GM12878 (cell line): ENCODE data around the gene SERBP1. TPM values are rescaled to one million over a fixed set of nuclear protein-coding genes. Genes with fewer than 3 reads are reported as not detected.

Experiments used
- ATAC-seq: fragments of 200-7000 bp; cut with Tn5 transposase; 3 replicates; pipeline ENCODE4 v1.9.1; 2020; ENCODE audit warnings: mild to moderate bottlenecking, moderate library complexity
- BruUV-seq: library from RNA; stranded (reverse); fragments of 400-500 nt; replicated peaks from 2 replicates; lab custom pipeline; 2021; lab: Mats Ljungman, UMichigan
- CTCF ChIA-PET: fragments of 300-600 bp; sonication (Branson Sonifier 250); formaldehyde crosslinking; extraction: SDS; loops from one replicate; lab custom pipeline; 2021; ENCODE audit warnings: inconsistent platforms; lab: Yijun Ruan, JAX
- POLR2A ChIA-PET: fragments of 350-600 bp; formaldehyde crosslinking; extraction: SDS; loops from one replicate; lab custom pipeline; 2021; ENCODE audit warnings: inconsistent platforms; lab: Charles Lee
- RAD21 ChIA-PET: fragments of 300-600 bp; sonication (Branson Sonifier 250); formaldehyde crosslinking; loops from one replicate; lab custom pipeline; 2023; ENCODE audit warnings: antibody characterized with exemption; ENCODE audit not compliant: unreplicated experiment; lab: Charles Lee
- SMC1A ChIA-PET: fragments of 300-600 bp; sonication (Branson Sonifier 250); formaldehyde crosslinking; loops from one replicate; lab custom pipeline; 2023; ENCODE audit not compliant: unreplicated experiment, uncharacterized antibody; lab: Charles Lee
- DNase-seq: peaks from one replicate; pipeline ENCODE4 v3.0.0-alpha.2; 2011; ENCODE audit warnings: low read depth, low spot score
- FAIRE-seq: peaks from 3 replicates; lab custom pipeline; 2011; peaks lifted over from hg19 to GRCh38; lab: Jason Lieb, UNC
- H2AFZ ChIP-seq: 2 replicates; pipeline ENCODE4 v1.6.0; 2011; ENCODE audit warnings: low read depth, low read length, control low read depth; ENCODE audit not compliant: control insufficient read depth
- H3K27ac ChIP-seq: 2 replicates; pipeline ENCODE4 v1.5.1; 2011; ENCODE audit warnings: control low read depth; ENCODE audit not compliant: control insufficient read depth, insufficient read depth
- H3K27me3 ChIP-seq, 2 experiments: replicated peaks in 1 of 2; 2 replicates each; pipeline versions ENCODE4 v1.6.0 to v1.6.1; 2011; ENCODE audit warnings: low read length in 1 of 2; ENCODE audit not compliant: control insufficient read depth in 2 of 2, insufficient read depth in 2 of 2
- H3K36me3 ChIP-seq, 2 experiments: 2 replicates each; pipeline ENCODE4 v1.5.1; 2011; ENCODE audit warnings: low read length in 1 of 2; ENCODE audit not compliant: control insufficient read depth in 2 of 2, insufficient read depth in 2 of 2
- H3K4me1 ChIP-seq: 2 replicates; pipeline ENCODE4 v1.6.1; 2011; ENCODE audit warnings: mild to moderate bottlenecking, low read length, moderate library complexity, mixed read lengths; ENCODE audit not compliant: control insufficient read depth, insufficient read depth
- H3K4me2 ChIP-seq: 2 replicates; pipeline ENCODE4 v1.6.0; 2011; ENCODE audit warnings: control low read depth; ENCODE audit not compliant: control insufficient read depth, insufficient read depth
- H3K4me3 ChIP-seq: fragments of 200-600 bp; sonication (generic); 2 replicates; pipeline ENCODE4 v1.5.1; 2016
- H3K79me2 ChIP-seq: 2 replicates; pipeline ENCODE4 v1.6.0; 2011; ENCODE audit warnings: low read length; ENCODE audit not compliant: control insufficient read depth, insufficient read depth
- H3K9ac ChIP-seq: 2 replicates; pipeline ENCODE4 v1.8.0; 2011; ENCODE audit warnings: low read length, control low read depth, mixed read lengths; ENCODE audit not compliant: control insufficient read depth, insufficient read depth
- H3K9me3 ChIP-seq: replicated peaks from 3 replicates; pipeline ENCODE4 v1.5.1; 2011; ENCODE audit warnings: mild to moderate bottlenecking, low read length; ENCODE audit not compliant: control insufficient read depth, insufficient read depth
- H4K20me1 ChIP-seq: 2 replicates; pipeline ENCODE4 v1.6.0; 2011; ENCODE audit not compliant: control insufficient read depth, insufficient read depth
- BCL11A ChIP-seq: IDR thresholded peaks from 2 replicates; pipeline ENCODE4 v1.6.1; 2011; ENCODE audit warnings: low read depth, low read length
- BHLHE40 ChIP-seq, 2 experiments: fragments of 450-650 bp in 1 of 2; IDR thresholded peaks; 2 replicates each; pipeline ENCODE4 v1.6.1; 2011 to 2017; ENCODE audit warnings: low read depth in 2 of 2, borderline replicate concordance in 1 of 2, improper control_type of control experiment in 1 of 2, low read length in 1 of 2, mild to moderate bottlenecking in 1 of 2
- CBFB ChIP-seq: IDR thresholded peaks from 2 replicates; pipeline ENCODE4 v1.6.1; 2016; ENCODE audit warnings: antibody characterized with exemption, low read depth
- EGR1 ChIP-seq, 2 experiments: IDR thresholded peaks; 1 replicate in 1 of 2; 2 replicates in 1 of 2; pipeline ENCODE4 v1.6.1; 2011 to 2012; ENCODE audit warnings: low read depth in 2 of 2, low read length in 2 of 2, borderline replicate concordance in 1 of 2, mild to moderate bottlenecking in 1 of 2, moderate library complexity in 1 of 2
- ESRRA ChIP-seq: IDR thresholded peaks from 2 replicates; pipeline ENCODE4 v1.6.1; 2012; ENCODE audit warnings: mild to moderate bottlenecking, low read length, improper control_type of control experiment
- HDAC2 ChIP-seq: fragments of 200-600 bp; sonication (generic); IDR thresholded peaks from 2 replicates; pipeline ENCODE4 v1.6.1; 2017
- NFXL1 ChIP-seq: fragments of 450-650 bp; IDR thresholded peaks from 2 replicates; pipeline ENCODE4 v1.6.1; 2017; ENCODE audit warnings: antibody characterized with exemption, mild to moderate bottlenecking, borderline replicate concordance
- PAX8 ChIP-seq: fragments of 450-650 bp; IDR thresholded peaks from 2 replicates; pipeline ENCODE4 v1.6.1; 2017; ENCODE audit warnings: mild to moderate bottlenecking, moderate library complexity
- PML ChIP-seq: IDR thresholded peaks from 2 replicates; pipeline ENCODE4 v1.6.1; 2012; ENCODE audit warnings: low read length, inconsistent platforms
- POLR2A ChIP-seq: IDR thresholded peaks from 2 replicates; pipeline ENCODE4 v1.6.1; 2011; ENCODE audit warnings: low read depth, mild to moderate bottlenecking, low read length
- RBBP5 ChIP-seq: fragments of 200-600 bp; sonication (generic); conservative IDR thresholded peaks from 2 replicates; pipeline ENCODE4 v1.6.1; 2016
- SMAD1 ChIP-seq: fragments of 450-650 bp; IDR thresholded peaks from 2 replicates; pipeline ENCODE4 v1.6.1; 2018; ENCODE audit warnings: mild to moderate bottlenecking, low read depth; ENCODE audit not compliant: partially characterized antibody
- SMARCA5 ChIP-seq: fragments of 450-650 bp; IDR thresholded peaks from 2 replicates; pipeline ENCODE4 v1.6.1; 2017; ENCODE audit warnings: mild to moderate bottlenecking
- SREBF1 ChIP-seq: IDR thresholded peaks from 2 replicates; pipeline ENCODE4 v1.6.1; 2012; ENCODE audit warnings: mild to moderate bottlenecking, low read length
- STAT1 ChIP-seq: fragments of 450-650 bp; conservative IDR thresholded peaks from 2 replicates; pipeline ENCODE4 v1.6.1; 2014; ENCODE audit warnings: antibody characterized with exemption, mild to moderate bottlenecking
- YY1 ChIP-seq: IDR thresholded peaks from 2 replicates; pipeline ENCODE4 v1.6.1; 2011; ENCODE audit warnings: low read depth, mild to moderate bottlenecking, low read length
- WGBS: methylation state at CpG from one replicate; pipeline ENCODE4 v1.1.6; 2016; ENCODE audit warnings: low lambda C conversion rate; ENCODE audit not compliant: insufficient replicate concordance, insufficient coverage; ENCODE audit errors: missing lambda C conversion rate; 5-methylcytosine and 5-hydroxymethylcytosine counted together
- in situ Hi-C: fragments of 300-500 bp; cut with MboI; formaldehyde crosslinking; loops from 9 replicates; pipeline ENCODE4 v1.14.3; 2018; ENCODE audit warnings: mixed read lengths
- intact Hi-C: fragments of 100-400 bp; cut with micrococcal nuclease; formaldehyde crosslinking; loops from one replicate; pipeline ENCODE4 v1.14.2; 2022; ENCODE audit not compliant: unreplicated experiment
- polyA plus RNA-seq, 11 experiments: library from polyadenylated mRNA; depleted of rRNA in 4 of 11; unstranded in 6 of 11; stranded (reverse) in 5 of 11; fragments of >200 nt; fragmentation: Nextera tagmentation in 4 of 11; fragmentation: Illumina TruSeq in 1 of 11; extraction: Ambion mirVana in 4 of 11; extraction: Trizol in 1 of 11; gene quantifications; 1 replicate in 1 of 11; 2 replicates in 10 of 11; pipeline versions ENCODE4 v1.2.1 to v1.2.3, GENCODE V29; 2011 to 2016; ENCODE audit warnings: inconsistent platforms in 2 of 11, missing spikeins in 2 of 11, low read depth in 1 of 11
- total RNA-seq, 4 experiments: library from RNA; depleted of rRNA in 3 of 4; stranded (reverse); fragments of >200 nt in 3 of 4; fragmentation: Illumina TruSeq in 1 of 4; extraction: Trizol in 1 of 4; gene quantifications; 2 replicates each; pipeline versions ENCODE4 v1.2.1 to v1.2.3, GENCODE V29; 2013 to 2021
- TF ChIP-seq, protein P1 (sequence below): fragments of 450-650 bp; IDR thresholded peaks from 2 replicates; pipeline ENCODE4 v1.6.1; 2016; ENCODE audit warnings: mild to moderate bottlenecking
- TF ChIP-seq, protein P2 (sequence below): fragments of 450-650 bp; IDR thresholded peaks from 2 replicates; pipeline ENCODE4 v1.6.1; 2016; ENCODE audit warnings: mild to moderate bottlenecking, moderate library complexity, borderline replicate concordance

SERBP1 gene
- total and polyA plus RNA-seq, 10 of the 15 experiments (the other 5 are each of a cell fraction or from before 2014, with no cell fraction given), result 76.7 to 509 (median 384) TPM

DNA sequence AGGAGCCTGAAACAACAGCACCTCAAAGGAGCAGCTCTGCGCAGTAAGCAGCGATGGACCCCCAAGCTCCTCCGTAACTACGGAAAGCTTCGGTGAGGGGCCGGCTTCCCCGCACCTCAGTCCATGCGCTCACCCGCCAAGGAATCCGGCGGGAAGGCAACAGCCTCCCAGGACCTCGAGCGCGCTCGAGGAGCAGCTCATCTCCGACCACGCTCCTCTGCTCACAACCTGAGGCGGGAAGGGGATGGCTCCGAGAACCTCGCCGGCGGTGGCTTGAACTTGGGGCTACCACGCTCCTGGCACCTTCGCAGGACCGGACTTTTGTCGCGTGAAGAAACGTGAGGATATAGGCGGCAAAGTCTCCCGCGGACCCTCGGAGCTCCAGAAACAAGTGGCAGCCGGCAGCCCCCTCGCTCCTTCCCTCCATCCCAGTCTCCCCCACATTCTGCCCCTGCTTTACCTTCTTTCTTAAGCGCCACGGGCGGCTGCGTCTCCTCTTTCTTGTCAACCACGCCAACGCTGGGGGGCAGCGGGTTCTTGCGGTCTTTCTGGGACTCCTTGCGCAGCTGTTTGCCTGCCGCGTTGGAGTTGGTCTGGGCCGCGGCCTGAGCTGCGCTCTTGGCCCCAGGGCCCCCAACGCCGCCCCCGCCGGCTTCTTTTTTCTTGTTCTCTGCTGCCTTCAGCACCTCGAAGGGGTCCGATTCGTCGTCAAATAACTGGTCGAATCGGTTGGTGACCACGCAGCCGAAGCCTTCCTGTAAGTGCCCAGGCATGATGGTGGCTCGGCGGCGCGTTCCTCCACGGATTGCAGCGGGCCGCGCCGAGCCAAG, 459 bp downstream of the SERBP1 start:
- BruUV-seq, result TSS peak; percentile 63
- H3K4me1 ChIP-seq, result peaks cover 15% of the 10 kb centered on the region
- no peak for TF ChIP-seq ESRRA
- no peak for TF ChIP-seq CBFB
- peak; percentile 9 to 15; a peak in 1 of 4 replicates for TF ChIP-seq BHLHE40 (IDR thresholded peaks at IDR 0.05; ENCODE audit: borderline replicate concordance in 1 of 2, low read depth in 2 of 2, low read length in 1 of 2)
- no peak; the same call in 1 of the 2 replicates for TF ChIP-seq STAT1
- no peak for TF ChIP-seq BCL11A
- peak; percentile 89; the same call in 1 of the 2 replicates for TF ChIP-seq RBBP5
- TF ChIP-seq PAX8, result peak; percentile 98
- peak in 1 of 2 experiments; percentile 32; a peak in 1 of 3 replicates for TF ChIP-seq EGR1 (IDR thresholded peaks at IDR 0.05; ENCODE audit: borderline replicate concordance in 1 of 2, low read depth in 2 of 2, low read length in 2 of 2)
- no peak for TF ChIP-seq NFXL1
- peak; percentile 39 for TF ChIP-seq SMAD1
- TF ChIP-seq PML, result no peak
- TF ChIP-seq POLR2A, result peak; percentile 50; the same call in 1 of the 2 replicates
- TF ChIP-seq SREBF1, result no peak
- TF ChIP-seq, protein P1, sequence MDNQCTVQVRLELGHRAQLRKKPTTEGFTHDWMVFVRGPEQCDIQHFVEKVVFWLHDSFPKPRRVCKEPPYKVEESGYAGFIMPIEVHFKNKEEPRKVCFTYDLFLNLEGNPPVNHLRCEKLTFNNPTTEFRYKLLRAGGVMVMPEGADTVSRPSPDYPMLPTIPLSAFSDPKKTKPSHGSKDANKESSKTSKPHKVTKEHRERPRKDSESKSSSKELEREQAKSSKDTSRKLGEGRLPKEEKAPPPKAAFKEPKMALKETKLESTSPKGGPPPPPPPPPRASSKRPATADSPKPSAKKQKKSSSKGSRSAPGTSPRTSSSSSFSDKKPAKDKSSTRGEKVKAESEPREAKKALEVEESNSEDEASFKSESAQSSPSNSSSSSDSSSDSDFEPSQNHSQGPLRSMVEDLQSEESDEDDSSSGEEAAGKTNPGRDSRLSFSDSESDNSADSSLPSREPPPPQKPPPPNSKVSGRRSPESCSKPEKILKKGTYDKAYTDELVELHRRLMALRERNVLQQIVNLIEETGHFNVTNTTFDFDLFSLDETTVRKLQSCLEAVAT, result peak; percentile 52
- no peak for TF ChIP-seq HDAC2
- TF ChIP-seq SMARCA5, result no peak
- no peak for TF ChIP-seq YY1
- TF ChIP-seq, protein P2, sequence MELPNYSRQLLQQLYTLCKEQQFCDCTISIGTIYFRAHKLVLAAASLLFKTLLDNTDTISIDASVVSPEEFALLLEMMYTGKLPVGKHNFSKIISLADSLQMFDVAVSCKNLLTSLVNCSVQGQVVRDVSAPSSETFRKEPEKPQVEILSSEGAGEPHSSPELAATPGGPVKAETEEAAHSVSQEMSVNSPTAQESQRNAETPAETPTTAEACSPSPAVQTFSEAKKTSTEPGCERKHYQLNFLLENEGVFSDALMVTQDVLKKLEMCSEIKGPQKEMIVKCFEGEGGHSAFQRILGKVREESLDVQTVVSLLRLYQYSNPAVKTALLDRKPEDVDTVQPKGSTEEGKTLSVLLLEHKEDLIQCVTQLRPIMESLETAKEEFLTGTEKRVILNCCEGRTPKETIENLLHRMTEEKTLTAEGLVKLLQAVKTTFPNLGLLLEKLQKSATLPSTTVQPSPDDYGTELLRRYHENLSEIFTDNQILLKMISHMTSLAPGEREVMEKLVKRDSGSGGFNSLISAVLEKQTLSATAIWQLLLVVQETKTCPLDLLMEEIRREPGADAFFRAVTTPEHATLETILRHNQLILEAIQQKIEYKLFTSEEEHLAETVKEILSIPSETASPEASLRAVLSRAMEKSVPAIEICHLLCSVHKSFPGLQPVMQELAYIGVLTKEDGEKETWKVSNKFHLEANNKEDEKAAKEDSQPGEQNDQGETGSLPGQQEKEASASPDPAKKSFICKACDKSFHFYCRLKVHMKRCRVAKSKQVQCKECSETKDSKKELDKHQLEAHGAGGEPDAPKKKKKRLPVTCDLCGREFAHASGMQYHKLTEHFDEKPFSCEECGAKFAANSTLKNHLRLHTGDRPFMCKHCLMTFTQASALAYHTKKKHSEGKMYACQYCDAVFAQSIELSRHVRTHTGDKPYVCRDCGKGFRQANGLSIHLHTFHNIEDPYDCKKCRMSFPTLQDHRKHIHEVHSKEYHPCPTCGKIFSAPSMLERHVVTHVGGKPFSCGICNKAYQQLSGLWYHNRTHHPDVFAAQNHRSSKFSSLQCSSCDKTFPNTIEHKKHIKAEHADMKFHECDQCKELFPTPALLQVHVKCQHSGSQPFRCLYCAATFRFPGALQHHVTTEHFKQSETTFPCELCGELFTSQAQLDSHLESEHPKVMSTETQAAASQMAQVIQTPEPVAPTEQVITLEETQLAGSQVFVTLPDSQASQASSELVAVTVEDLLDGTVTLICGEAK, result no peak

More for the DNA sequence above, 459 bp downstream of the SERBP1 start:
- Histone ChIP-seq H3K9me3 (no peaks in the 10 kb centered on the region), H4K20me1 (peaks cover 3% of the 10 kb centered on the region; the same call in 1 of the 2 replicates), H2AFZ (no peak overlapping the region), H3K79me2 (peaks cover 55% of the 10 kb centered on the region), H3K4me3 (peak overlapping the region; percentile 91), H3K27ac (peak overlapping the region; percentile 96), H3K9ac (peak overlapping the region; percentile 93), H3K4me2 (peak overlapping the region; percentile 74; the same call in 1 of the 2 replicates), H3K36me3 (peaks cover 0 to 6% of the 10 kb centered on the region in 2 experiments; a peak in 3 of 4 replicates), H3K27me3 (no peaks in the 10 kb centered on the region)
- no peak for DNase-seq
- in situ Hi-C loops, result loop anchor here (10.0 kb wide), 1 partner anchor 445 kb away; no protein-coding TSS in a partner anchor
- ChIA-PET CTCF (interaction anchor here (0.6 to 5.2 kb wide), 7 partner anchors 10 to 441 kb away, joined by 3 to 38 read pairs (median 3); no protein-coding TSS in a partner anchor), RAD21 (interaction anchor here (0.7 to 1.9 kb wide), 8 partner anchors 12 to 499 kb away, joined by 3 to 6 read pairs (median 3); no protein-coding TSS in a partner anchor), SMC1A (interaction anchor here (0.6 to 2.2 kb wide), 6 partner anchors 14 to 338 kb away, joined by 3 to 7 read pairs (median 3); no protein-coding TSS in a partner anchor), POLR2A (interaction anchor here (1.0 to 2.0 kb wide), 6 partner anchors 12 to 255 kb away, joined by 3 to 10 read pairs (median 3); no protein-coding TSS in a partner anchor)
- intact Hi-C loops, result loop anchor here (1.0 to 10.0 kb wide), 8 partner anchors 71 to 499 kb away; partner anchors contain the start of gene GADD45A
- ATAC-seq, result peak; percentile 6
- WGBS, result 1% methylated on average over 62 of the region's 69 CpGs
- FAIRE-seq, result no peak
